ENCODE data around the gene TLX1.

Gene TLX1

GRCh38 chr10:101130984-101131961 lies at the start of gene TLX1:
TSS of gene TLX1 (plus strand) at chr10:101131300. CDS start at chr10:101131542, 242 bp downstream.
- no peak within 1 kb of the TSS for H3K27ac ChIP-seq
- no peak for TF ChIP-seq ZFX (IDR thresholded peaks at IDR 0.05)
- TF ChIP-seq CTCF (conservative IDR thresholded peaks at IDR 0.05): no peak

GRCh38 chr10:101085846-101086245 lies 45.3 kb upstream of the TLX1 start:
- TF ChIP-seq ZFX (IDR thresholded peaks at IDR 0.05) (no peak), CTCF (conservative IDR thresholded peaks at IDR 0.05) (no peak)
- no peak overlapping the region for H3K27ac ChIP-seq

- no peak for TF ChIP-seq CTCF (conservative IDR thresholded peaks at IDR 0.05)
- TF ChIP-seq ZFX (IDR thresholded peaks at IDR 0.05): no peak
- no peak overlapping the region for H3K27ac ChIP-seq
These were observed 43.7 kb upstream of the TLX1 start for GRCh38 chr10:101087376-101087775.

- H3K27ac ChIP-seq: no peak overlapping the region
These were observed 43.1 kb upstream of the TLX1 start for GRCh38 chr10:101087965-101088364.

GRCh38 chr10:101089520-101090299 lies 41.4 kb upstream of the TLX1 start:
- H3K27ac ChIP-seq: no peak overlapping the region
- no peak for TF ChIP-seq ZFX (IDR thresholded peaks at IDR 0.05)
- no peak for TF ChIP-seq CTCF (conservative IDR thresholded peaks at IDR 0.05)

More at GRCh38 chr10:101087965-101088364, 43.1 kb upstream of the TLX1 start:
- TF ChIP-seq ZFX (IDR thresholded peaks at IDR 0.05): no peak
- TF ChIP-seq CTCF (conservative IDR thresholded peaks at IDR 0.05): no peak

GRCh38 chr10:101090597-101090996 lies 40.5 kb upstream of the TLX1 start:
- no peak overlapping the region for H3K27ac ChIP-seq
- no peak for TF ChIP-seq ZFX (IDR thresholded peaks at IDR 0.05)
- no peak for TF ChIP-seq CTCF (conservative IDR thresholded peaks at IDR 0.05)

Measured in C4-2B (cell line).